HEK293 (cell line): ENCODE data around the gene NDUFA3.

Source experiments
- AEBP2 ChIP-seq: fragments of 450-650 bp; formaldehyde crosslinking; IDR thresholded peaks from 2 replicates; pipeline ENCODE4 v1.5.1; 2016; ENCODE audit warnings: missing biosample characterization, missing genetic modification characterization, borderline replicate concordance
- GFI1B ChIP-seq: fragments of 450-650 bp; formaldehyde crosslinking; IDR thresholded peaks from 2 replicates; pipeline ENCODE4 v1.5.1; 2016; ENCODE audit warnings: missing biosample characterization, missing genetic modification characterization
- HIC1 ChIP-seq: fragments of 450-650 bp; formaldehyde crosslinking; IDR thresholded peaks from 2 replicates; pipeline ENCODE4 v1.5.1; 2016; ENCODE audit warnings: missing biosample characterization, missing genetic modification characterization
- KLF17 ChIP-seq: fragments of 450-650 bp; formaldehyde crosslinking; IDR thresholded peaks from 2 replicates; pipeline ENCODE4 v1.5.1; 2016; ENCODE audit warnings: missing biosample characterization, missing genetic modification characterization
- KLF7 ChIP-seq: fragments of 450-650 bp; formaldehyde crosslinking; IDR thresholded peaks from 2 replicates; pipeline ENCODE4 v1.5.1; 2016; ENCODE audit warnings: missing biosample characterization, missing genetic modification characterization, borderline replicate concordance
- PATZ1 ChIP-seq: fragments of 450-650 bp; formaldehyde crosslinking; IDR thresholded peaks from 2 replicates; pipeline ENCODE4 v1.5.1; 2016; ENCODE audit warnings: missing biosample characterization, missing genetic modification characterization
- SP2 ChIP-seq: fragments of 450-650 bp; formaldehyde crosslinking; IDR thresholded peaks from 2 replicates; pipeline ENCODE4 v1.5.1; 2016; ENCODE audit warnings: missing biosample characterization, missing genetic modification characterization
- YY1 ChIP-seq: fragments of 450-650 bp; formaldehyde crosslinking; IDR thresholded peaks from 2 replicates; pipeline ENCODE4 v1.5.1; 2018; ENCODE audit warnings: missing biosample characterization, missing genetic modification characterization
- ZBTB17 ChIP-seq: fragments of 450-650 bp; formaldehyde crosslinking; IDR thresholded peaks from 2 replicates; pipeline ENCODE4 v1.5.1; 2016; ENCODE audit warnings: missing biosample characterization, missing genetic modification characterization
- ZBTB6 ChIP-seq: fragments of 450-650 bp; formaldehyde crosslinking; IDR thresholded peaks from 2 replicates; pipeline ENCODE4 v1.5.1; 2017; ENCODE audit warnings: missing biosample characterization, missing genetic modification characterization
- ZBTB7A ChIP-seq: fragments of 450-650 bp; formaldehyde crosslinking; IDR thresholded peaks from 2 replicates; pipeline ENCODE4 v1.5.1; 2016; ENCODE audit warnings: low read depth, missing biosample characterization, missing genetic modification characterization
- ZEB2 ChIP-seq: fragments of 450-650 bp; formaldehyde crosslinking; IDR thresholded peaks from 2 replicates; pipeline ENCODE4 v1.5.1; 2016; ENCODE audit warnings: missing biosample characterization, missing genetic modification characterization
- ZFP3 ChIP-seq: fragments of 450-650 bp; formaldehyde crosslinking; IDR thresholded peaks from 2 replicates; pipeline ENCODE4 v1.5.1; 2016; ENCODE audit warnings: low read depth, missing biosample characterization, missing genetic modification characterization
- ZFP37 ChIP-seq: fragments of 450-650 bp; formaldehyde crosslinking; IDR thresholded peaks from 2 replicates; pipeline ENCODE4 v1.5.1; 2016; ENCODE audit warnings: missing biosample characterization, missing genetic modification characterization
- ZIC2 ChIP-seq: fragments of 450-650 bp; formaldehyde crosslinking; IDR thresholded peaks from 2 replicates; pipeline ENCODE4 v1.5.1; 2016; ENCODE audit warnings: missing biosample characterization, missing genetic modification characterization
- ZNF138 ChIP-seq: fragments of 450-650 bp; formaldehyde crosslinking; IDR thresholded peaks from 2 replicates; pipeline ENCODE4 v1.5.1; 2016; ENCODE audit warnings: missing biosample characterization, missing genetic modification characterization, borderline replicate concordance
- ZNF184 ChIP-seq: fragments of 450-650 bp; IDR thresholded peaks from 2 replicates; pipeline ENCODE4 v1.5.1; 2018; ENCODE audit warnings: missing biosample characterization, mild to moderate bottlenecking, missing genetic modification characterization
- ZNF211 ChIP-seq: fragments of 450-650 bp; formaldehyde crosslinking; IDR thresholded peaks from 2 replicates; pipeline ENCODE4 v1.5.1; 2016; ENCODE audit warnings: low read depth, missing biosample characterization, missing genetic modification characterization
- ZNF221 ChIP-seq: fragments of 450-650 bp; formaldehyde crosslinking; IDR thresholded peaks from 2 replicates; pipeline ENCODE4 v1.5.1; 2017; ENCODE audit warnings: missing biosample characterization, missing genetic modification characterization, borderline replicate concordance
- ZNF335 ChIP-seq: fragments of 450-650 bp; formaldehyde crosslinking; conservative IDR thresholded peaks from 2 replicates; pipeline ENCODE4 v1.5.1; 2016; ENCODE audit warnings: missing biosample characterization, missing genetic modification characterization
- ZNF354C ChIP-seq: fragments of 450-650 bp; formaldehyde crosslinking; IDR thresholded peaks from 2 replicates; pipeline ENCODE4 v1.5.1; 2016; ENCODE audit warnings: missing biosample characterization, missing genetic modification characterization, low read depth, borderline replicate concordance
- ZNF48 ChIP-seq: fragments of 450-650 bp; formaldehyde crosslinking; IDR thresholded peaks from 2 replicates; pipeline ENCODE4 v1.5.1; 2016; ENCODE audit warnings: missing biosample characterization, missing genetic modification characterization
- ZNF580 ChIP-seq: fragments of 450-650 bp; formaldehyde crosslinking; IDR thresholded peaks from 2 replicates; pipeline ENCODE4 v1.5.1; 2016; ENCODE audit warnings: missing biosample characterization, missing genetic modification characterization
- ZNF610 ChIP-seq: fragments of 450-650 bp; formaldehyde crosslinking; IDR thresholded peaks from 2 replicates; pipeline ENCODE4 v1.5.1; 2016; ENCODE audit warnings: missing biosample characterization, missing genetic modification characterization, borderline replicate concordance
- ZNF654 ChIP-seq: fragments of 450-650 bp; formaldehyde crosslinking; IDR thresholded peaks from 2 replicates; pipeline ENCODE4 v1.5.1; 2016; ENCODE audit warnings: low read depth, missing biosample characterization, missing genetic modification characterization
- ZNF658 ChIP-seq: fragments of 450-650 bp; formaldehyde crosslinking; IDR thresholded peaks from 2 replicates; pipeline ENCODE4; 2016; ENCODE audit warnings: missing biosample characterization, missing genetic modification characterization
- ZNF660 ChIP-seq: fragments of 450-650 bp; IDR thresholded peaks from 2 replicates; pipeline ENCODE4 v1.5.1; 2018; ENCODE audit warnings: missing biosample characterization, mild to moderate bottlenecking, missing genetic modification characterization
- ZNF830 ChIP-seq: fragments of 450-650 bp; IDR thresholded peaks from 2 replicates; pipeline ENCODE4 v1.5.0; 2018; ENCODE audit warnings: missing biosample characterization, missing genetic modification characterization, low read depth, mild to moderate bottlenecking, moderate library complexity
- ZSCAN23 ChIP-seq: fragments of 450-650 bp; formaldehyde crosslinking; IDR thresholded peaks from 2 replicates; pipeline ENCODE4 v1.5.1; 2016; ENCODE audit warnings: missing biosample characterization, missing genetic modification characterization
- ZXDB ChIP-seq: fragments of 450-650 bp; formaldehyde crosslinking; IDR thresholded peaks from 2 replicates; pipeline ENCODE4 v1.5.1; 2016; ENCODE audit warnings: missing biosample characterization, missing genetic modification characterization

The NDUFA3 gene

GRCh38 chr19:54137699-54138488 is 35.2 kb downstream of the NDUFA3 start, which contains the start of gene CNOT3 (continued):
- no peak for TF ChIP-seq ZNF580 (tag by site-specific recombination)
- peak; percentile 58 for TF ChIP-seq SP2
- no peak for TF ChIP-seq ZNF658 (tag by site-specific recombination)
- TF ChIP-seq ZXDB (tag by site-specific recombination), result peak; percentile 14; the same call in 1 of the 2 replicates
- TF ChIP-seq ZNF654 (tag by site-specific recombination), result no peak
- no peak for TF ChIP-seq GFI1B (tag by site-specific recombination)
- TF ChIP-seq ZNF211 (tag by site-specific recombination), result no peak
- TF ChIP-seq ZNF184 (tag by site-specific recombination), result no peak
- TF ChIP-seq ZSCAN23, result no peak
- 0 out of 2 replicates have a peak, but pooled peaks have one; percentile 56 for TF ChIP-seq ZBTB7A (tag by site-specific recombination)
- no peak for TF ChIP-seq ZNF138 (tag by site-specific recombination)
- no peak for TF ChIP-seq ZNF354C (tag by site-specific recombination)
- TF ChIP-seq PATZ1, result no peak
- TF ChIP-seq HIC1 (tag by site-specific recombination), result no peak
- no peak for TF ChIP-seq ZNF221
- TF ChIP-seq KLF7 (tag by site-specific recombination), result no peak
- TF ChIP-seq ZBTB17 (tag by site-specific recombination), result no peak
- TF ChIP-seq ZNF335 (tag by site-specific recombination), result peak; percentile 65
- TF ChIP-seq AEBP2, result no peak
- peak; percentile 49; the same call in 1 of the 2 replicates for TF ChIP-seq KLF17 (tag by site-specific recombination)
- 0 out of 2 replicates have a peak, but pooled peaks have one; percentile 18 for TF ChIP-seq ZNF610
- TF ChIP-seq ZNF660, result 0 out of 2 replicates have a peak, but pooled peaks have one; percentile 22
- TF ChIP-seq ZNF830 (tag by site-specific recombination), result no peak
- peak; percentile 60 for TF ChIP-seq ZEB2 (tag by site-specific recombination)
- TF ChIP-seq ZFP3, result no peak
- TF ChIP-seq ZNF48 (tag by site-specific recombination), result no peak
- TF ChIP-seq ZFP37 (tag by site-specific recombination), result 0 out of 2 replicates have a peak, but pooled peaks have one; percentile 33
- no peak for TF ChIP-seq ZBTB6
- peak; percentile 27; the same call in 1 of the 2 replicates for TF ChIP-seq ZIC2 (tag by site-specific recombination)
- TF ChIP-seq YY1 (tag by site-specific recombination), result peak; percentile 82
